CD4-positive, alpha-beta memory T cell (primary cell): ENCODE data around the gene THSD4. TPM values are rescaled to one million over a fixed set of nuclear protein-coding genes. Genes with fewer than 3 reads are reported as not detected.

Experiments used
- CTCF ChIA-PET: fragments of 350-600 bp; sonication (Branson Sonifier 250); formaldehyde crosslinking; loops from one replicate; lab custom pipeline; 2021; ENCODE audit warnings: inconsistent platforms; ENCODE audit not compliant: partially characterized antibody; lab: Charles Lee
- POLR2A ChIA-PET: fragments of 350-600 bp; sonication (Branson Sonifier 250); formaldehyde crosslinking; loops from one replicate; lab custom pipeline; 2021; ENCODE audit not compliant: partially characterized antibody; lab: Charles Lee
- DNase-seq, 5 donors: peaks; one replicate each; pipeline versions ENCODE4 v3.0.0 to v3.0.0-alpha.2; 2020 to 2022; ENCODE audit warnings: mixed read lengths in 1 of 5
- H3K27ac ChIP-seq: one replicate; pipeline ENCODE4 v1.7.0; 2013; ENCODE audit warnings: low read depth, low read length
- H3K27me3 ChIP-seq: 2 replicates; pipeline ENCODE4 v1.7.0; 2013; ENCODE audit warnings: mild to moderate bottlenecking, low read length, moderate library complexity; ENCODE audit not compliant: insufficient read depth
- H3K36me3 ChIP-seq: 2 replicates; pipeline ENCODE4 v1.7.0; 2013; ENCODE audit warnings: mild to moderate bottlenecking, low read length, moderate library complexity; ENCODE audit not compliant: insufficient read depth
- H3K4me1 ChIP-seq: 2 replicates; pipeline ENCODE4 v1.7.0; 2013; ENCODE audit warnings: mild to moderate bottlenecking, low read length, moderate library complexity; ENCODE audit not compliant: insufficient read depth
- H3K4me3 ChIP-seq, 2 donors: one replicate each; pipeline ENCODE4 v1.7.0; 2013; ENCODE audit warnings: low read length in 2 of 2, mild to moderate bottlenecking in 1 of 2
- H3K9me3 ChIP-seq, 2 donors: one replicate each; pipeline ENCODE4 v1.7.0; 2013; ENCODE audit warnings: low read length in 2 of 2, control low read depth in 1 of 2; ENCODE audit not compliant: control insufficient read depth in 1 of 2
- H3K27ac Mint-ChIP-seq, 7 donors: one replicate each; pipeline ENCODE4 v1.8.0; 2020 to 2021; ENCODE audit warnings: mixed read lengths in 7 of 7, mild to moderate bottlenecking in 6 of 7, inconsistent platforms in 3 of 7, moderate library complexity in 3 of 7
- H3K27me3 Mint-ChIP-seq, 2 donors: one replicate each; pipeline ENCODE4 v1.8.0; 2020 to 2021; ENCODE audit warnings: mixed read lengths in 2 of 2
- H3K36me3 Mint-ChIP-seq, 2 donors: one replicate each; pipeline ENCODE4 v1.8.0; 2020 to 2021; ENCODE audit warnings: mixed read lengths in 2 of 2, inconsistent platforms in 1 of 2, mild to moderate bottlenecking in 1 of 2
- H3K4me1 Mint-ChIP-seq, 4 donors: one replicate each; pipeline ENCODE4 v1.8.0; 2020 to 2021; ENCODE audit warnings: mixed read lengths in 4 of 4, mild to moderate bottlenecking in 1 of 4
- H3K4me3 Mint-ChIP-seq, 8 donors: one replicate each; pipeline ENCODE4 v1.8.0; 2020 to 2021; ENCODE audit warnings: mixed read lengths in 8 of 8, mild to moderate bottlenecking in 7 of 8, moderate library complexity in 6 of 8, inconsistent platforms in 3 of 8
- H3K9me3 Mint-ChIP-seq, 8 donors: one replicate each; pipeline ENCODE4 v1.8.0; 2020 to 2021; ENCODE audit warnings: mixed read lengths in 8 of 8, mild to moderate bottlenecking in 5 of 8, inconsistent platforms in 3 of 8, moderate library complexity in 1 of 8
- intact Hi-C: fragments of 100-400 bp; cut with micrococcal nuclease; formaldehyde crosslinking; loops from one replicate; pipeline ENCODE4 v1.15.1; 2023
- polyA plus RNA-seq, 2 donors: library from polyadenylated mRNA; unstranded; fragments of 300-500 nt; fragmentation: Illumina TruSeq; gene quantifications; one replicate each; pipeline ENCODE4 v1.2.3, GENCODE V29; 2021
- total RNA-seq, 2 experiments: library from RNA; stranded (reverse); gene quantifications; one replicate each; pipeline ENCODE4 v1.2.3, GENCODE V29; 2021

The THSD4 gene
- total and polyA plus RNA-seq, 4 experiments from 2014 or later, result not detected

- Histone ChIP-seq H3K36me3 (no peaks in the 10 kb centered on the region), H3K27ac (no peak overlapping the region), H3K4me3 (no peak overlapping the region), H3K27me3 (no peaks in the 10 kb centered on the region), H3K4me1 (no peaks in the 10 kb centered on the region), H3K9me3 (no peaks in the 10 kb centered on the region)
- ChIA-PET CTCF (interaction anchor here (1.3 kb wide), 1 partner anchor 9 kb away, joined by 8 read pairs; no protein-coding TSS in a partner anchor), POLR2A (no interaction called here)
- peaks cover 4 to 6% of the 10 kb centered on the region in 2 donors for H3K27me3 Mint-ChIP-seq
- no peak overlapping the region for H3K4me3 Mint-ChIP-seq
- intact Hi-C loops, result no loop called here
- no peak for DNase-seq
- H3K36me3 Mint-ChIP-seq, result no peaks in the 10 kb centered on the region
- H3K4me1 Mint-ChIP-seq, result no peaks in the 10 kb centered on the region
- H3K9me3 Mint-ChIP-seq, result no peaks in the 10 kb centered on the region
- H3K27ac Mint-ChIP-seq, result no peak overlapping the region
Observed at GRCh38 chr15:71476823-71477222, 361.6 kb downstream of the THSD4 start.

- Histone ChIP-seq H3K27me3 (no peaks in the 10 kb centered on the region), H3K4me1 (no peaks in the 10 kb centered on the region), H3K9me3 (no peaks in the 10 kb centered on the region), H3K27ac (no peak overlapping the region), H3K4me3 (no peak overlapping the region), H3K36me3 (no peaks in the 10 kb centered on the region)
- intact Hi-C loops, result no loop called here
- H3K9me3 Mint-ChIP-seq, result peaks cover 0 to 2% (median 0%) of the 10 kb centered on the region in 8 donors
- no peaks in the 10 kb centered on the region for H3K36me3 Mint-ChIP-seq
- peaks cover 2 to 12% of the 10 kb centered on the region in 2 donors for H3K27me3 Mint-ChIP-seq
- H3K27ac Mint-ChIP-seq, result no peak overlapping the region
- H3K4me1 Mint-ChIP-seq, result no peaks in the 10 kb centered on the region
- H3K4me3 Mint-ChIP-seq, result no peak overlapping the region
- ChIA-PET CTCF (no interaction called here), POLR2A (no interaction called here)
- DNase-seq, result no peak
Observed at GRCh38 chr15:71480556-71480955, 365.3 kb downstream of the THSD4 start.

GRCh38 chr15:71484080-71484479 is 368.8 kb downstream of the THSD4 start:
- H3K4me1 Mint-ChIP-seq, result no peaks in the 10 kb centered on the region
- H3K4me3 Mint-ChIP-seq, result no peak overlapping the region
- peaks cover 0 to 5% (median 0%) of the 10 kb centered on the region in 8 donors for H3K9me3 Mint-ChIP-seq
- ChIA-PET CTCF (no interaction called here), POLR2A (no interaction called here)
- H3K27ac Mint-ChIP-seq, result no peak overlapping the region
- no peak for DNase-seq
- peaks cover 7 to 12% of the 10 kb centered on the region in 2 donors for H3K27me3 Mint-ChIP-seq
- Histone ChIP-seq H3K4me1 (no peaks in the 10 kb centered on the region), H3K27me3 (no peaks in the 10 kb centered on the region), H3K4me3 (no peak overlapping the region), H3K9me3 (no peaks in the 10 kb centered on the region), H3K27ac (no peak overlapping the region), H3K36me3 (no peaks in the 10 kb centered on the region)
- no peaks in the 10 kb centered on the region for H3K36me3 Mint-ChIP-seq
- intact Hi-C loops, result no loop called here

GRCh38 chr15:71485094-71485693 is 369.9 kb downstream of the THSD4 start:
- CTCF ChIA-PET, result interaction anchor here (2.8 kb wide), 1 partner anchor 8 kb away, joined by 8 read pairs; no protein-coding TSS in a partner anchor

GRCh38 chr15:71489570-71489969 is 374.3 kb downstream of the THSD4 start:
- Mint-ChIP-seq H3K27me3 (peaks cover 12 to 15% of the 10 kb centered on the region in 2 donors), H3K27ac (no peak overlapping the region), H3K4me1 (no peaks in the 10 kb centered on the region), H3K36me3 (no peaks in the 10 kb centered on the region), H3K9me3 (peaks cover 0 to 3% (median 0%) of the 10 kb centered on the region in 8 donors), H3K4me3 (no peak overlapping the region)
- DNase-seq, result no peak
- Histone ChIP-seq H3K4me1 (no peaks in the 10 kb centered on the region), H3K27me3 (no peaks in the 10 kb centered on the region), H3K4me3 (no peak overlapping the region), H3K27ac (no peak overlapping the region), H3K9me3 (no peaks in the 10 kb centered on the region), H3K36me3 (no peaks in the 10 kb centered on the region)
- CTCF ChIA-PET, result no interaction called here
- POLR2A ChIA-PET, result no interaction called here
- intact Hi-C loops, result no loop called here

More at GRCh38 chr15:71485094-71485693, 369.9 kb downstream of the THSD4 start:
- H3K4me1 ChIP-seq, result no peaks in the 10 kb centered on the region
- H3K4me3 ChIP-seq, result no peak overlapping the region
- H3K9me3 Mint-ChIP-seq, result peaks cover 0 to 5% (median 0%) of the 10 kb centered on the region in 8 donors
- H3K27me3 Mint-ChIP-seq, result peaks cover 8 to 16% of the 10 kb centered on the region in 2 donors
- intact Hi-C loops, result no loop called here
- no peaks in the 10 kb centered on the region for H3K9me3 ChIP-seq
- H3K4me3 Mint-ChIP-seq, result no peak overlapping the region
- no peak overlapping the region for H3K27ac Mint-ChIP-seq
- no peaks in the 10 kb centered on the region for H3K4me1 Mint-ChIP-seq
- no peaks in the 10 kb centered on the region for H3K27me3 ChIP-seq
- POLR2A ChIA-PET, result no interaction called here
- no peaks in the 10 kb centered on the region for H3K36me3 Mint-ChIP-seq
- no peak overlapping the region for H3K27ac ChIP-seq
- no peaks in the 10 kb centered on the region for H3K36me3 ChIP-seq
- no peak for DNase-seq

GRCh38 chr15:71493526-71493925 is 378.3 kb downstream of the THSD4 start:
- Mint-ChIP-seq H3K27ac (no peak overlapping the region), H3K36me3 (no peaks in the 10 kb centered on the region), H3K9me3 (peaks cover 0 to 2% (median 0%) of the 10 kb centered on the region in 8 donors), H3K4me1 (no peaks in the 10 kb centered on the region), H3K4me3 (no peak overlapping the region), H3K27me3 (peaks cover 11 to 19% of the 10 kb centered on the region in 2 donors)
- POLR2A ChIA-PET, result no interaction called here
- Histone ChIP-seq H3K9me3 (no peaks in the 10 kb centered on the region), H3K27me3 (peaks cover 4% of the 10 kb centered on the region), H3K4me3 (no peak overlapping the region), H3K36me3 (no peaks in the 10 kb centered on the region), H3K27ac (no peak overlapping the region), H3K4me1 (no peaks in the 10 kb centered on the region)
- intact Hi-C loops, result no loop called here
- CTCF ChIA-PET, result no interaction called here
- DNase-seq, result no peak

GRCh38 chr15:71494563-71495397 is 379.5 kb downstream of the THSD4 start:
- ChIA-PET CTCF (no interaction called here), POLR2A (no interaction called here)
- Mint-ChIP-seq H3K27me3 (peaks cover 8 to 17% of the 10 kb centered on the region in 2 donors), H3K36me3 (no peaks in the 10 kb centered on the region), H3K4me3 (no peak overlapping the region), H3K4me1 (no peaks in the 10 kb centered on the region), H3K27ac (no peak overlapping the region), H3K9me3 (peaks cover 0 to 2% (median 0%) of the 10 kb centered on the region in 8 donors)
- Histone ChIP-seq H3K27ac (no peak overlapping the region), H3K27me3 (peaks cover 4% of the 10 kb centered on the region), H3K9me3 (no peaks in the 10 kb centered on the region), H3K4me3 (no peak overlapping the region), H3K4me1 (no peaks in the 10 kb centered on the region), H3K36me3 (no peaks in the 10 kb centered on the region)
- intact Hi-C loops, result no loop called here
- DNase-seq, result no peak
